ENCODE results near the gene NR4A1. TPM values are rescaled to one million over a fixed set of nuclear protein-coding genes. Genes with fewer than 3 reads are reported as not detected.

Gene NR4A1
- polyA plus RNA-seq, 1 experiment: 18.6 TPM

GRCh38 chr12:52018433-52019112 lies 32.7 kb upstream of the NR4A1 start:
- no peak for DNase-seq (ENCODE audit: low read depth)
- no peaks in the 10 kb centered on the region; the same call in none of the 2 replicates for H3K27me3 ChIP-seq (ENCODE audit: control insufficient read depth, insufficient read depth, low read length)
- no peak overlapping the region for H3K4me3 ChIP-seq (ENCODE audit: low read depth, low read length)
- ChIA-PET POLR2A (no interaction called here), CTCF (interaction anchor here (1.2 to 24.9 kb wide), 4 partner anchors 5 to 64 kb away, joined by 3 to 974 read pairs (median 674); partner anchors contain the start of genes ATG101, SMIM41 and TAMALIN)
- TF ChIP-seq CTCF (IDR thresholded peaks at IDR 0.05; ENCODE audit: insufficient read depth, low read depth, low read length): no peak
- H3K36me3 ChIP-seq (ENCODE audit: control insufficient read depth, insufficient read depth, low read length): no peaks in the 10 kb centered on the region

GRCh38 chr12:52019113-52019770 lies 32.0 kb upstream of the NR4A1 start:
- no peak for DNase-seq (ENCODE audit: low read depth)
- no peak overlapping the region for H3K4me3 ChIP-seq (ENCODE audit: low read depth, low read length)
- POLR2A ChIA-PET: no interaction called here
- CTCF ChIA-PET: interaction anchor here (1.3 to 24.9 kb wide), 8 partner anchors 9 to 125 kb away, joined by 4 to 974 read pairs (median 62); partner anchors contain the start of genes ATG101, SMIM41 and TAMALIN
- no peaks in the 10 kb centered on the region; the same call in none of the 2 replicates for H3K27me3 ChIP-seq (ENCODE audit: control insufficient read depth, insufficient read depth, low read length)
- no peak for TF ChIP-seq CTCF (IDR thresholded peaks at IDR 0.05; ENCODE audit: insufficient read depth, low read depth, low read length)
- no peaks in the 10 kb centered on the region for H3K36me3 ChIP-seq (ENCODE audit: control insufficient read depth, insufficient read depth, low read length)

GRCh38 chr12:52020539-52021336 lies 30.5 kb upstream of the NR4A1 start:
- DNase-seq (ENCODE audit: low read depth): no peak
- Histone ChIP-seq H3K4me3 (ENCODE audit: low read depth, low read length) (no peak overlapping the region), H3K36me3 (ENCODE audit: control insufficient read depth, insufficient read depth, low read length) (no peaks in the 10 kb centered on the region), H3K27me3 (ENCODE audit: control insufficient read depth, insufficient read depth, low read length) (no peaks in the 10 kb centered on the region; the same call in none of the 2 replicates)
- ChIA-PET CTCF (interaction anchor here (0.8 to 24.9 kb wide), 20 partner anchors 10 to 131 kb away, joined by 3 to 974 read pairs (median 5); partner anchors contain the start of genes ATG101, SMIM41 and TAMALIN), POLR2A (no interaction called here)
- peak; percentile 86 for TF ChIP-seq CTCF (IDR thresholded peaks at IDR 0.05; ENCODE audit: insufficient read depth, low read depth, low read length)

GRCh38 chr12:52022841-52023181 lies 28.4 kb upstream of the NR4A1 start:
- ChIA-PET POLR2A (no interaction called here), CTCF (interaction anchor here (0.9 to 24.9 kb wide), 20 partner anchors 12 to 134 kb away, joined by 3 to 974 read pairs (median 6); partner anchors contain the start of genes ACVRL1, ATG101, SMIM41 and TAMALIN)
- no peak for TF ChIP-seq CTCF (IDR thresholded peaks at IDR 0.05; ENCODE audit: insufficient read depth, low read depth, low read length)
- no peaks in the 10 kb centered on the region; the same call in 1 of the 2 replicates for H3K27me3 ChIP-seq (ENCODE audit: control insufficient read depth, insufficient read depth, low read length)
- peak overlapping the region; percentile 61 for H3K4me3 ChIP-seq (ENCODE audit: low read depth, low read length)
- no peaks in the 10 kb centered on the region for H3K36me3 ChIP-seq (ENCODE audit: control insufficient read depth, insufficient read depth, low read length)
- no peak for DNase-seq (ENCODE audit: low read depth)
